GM19238 (cell line): ENCODE results near the gene KIN.
"Not testable (repeated sequence)": the region's sequence is repeated elsewhere in the genome, so short reads cannot be mapped to it uniquely, and the experiment has no call there.

Experiments used
- DNase-seq: peaks from one replicate; pipeline ENCODE4 v3.0.0; 2011; ENCODE audit warnings: low spot score; ENCODE audit not compliant: insufficient read length

KIN gene

GRCh38 chr10:7734821-7735220, 53.0 kb downstream of the KIN start:
- no peak for DNase-seq

- DNase-seq: no peak
Measured at GRCh38 chr10:7722927-7723529, 64.8 kb downstream of the KIN start.

- DNase-seq: no peak
Measured at GRCh38 chr10:7720478-7720877, 67.3 kb downstream of the KIN start.

GRCh38 chr10:7718685-7719084, 69.1 kb downstream of the KIN start:
- DNase-seq: no peak

- DNase-seq: no peak
Measured at GRCh38 chr10:7717767-7718166, 70.0 kb downstream of the KIN start.

GRCh38 chr10:7715515-7715914, 72.3 kb downstream of the KIN start:
- DNase-seq: no peak

- not testable (repeated sequence) for DNase-seq
Measured at GRCh38 chr10:7711075-7711474, 76.7 kb downstream of the KIN start.

- DNase-seq: no peak
Measured at GRCh38 chr10:7710446-7710845, 77.3 kb downstream of the KIN start.

GRCh38 chr10:7708832-7709231, 79.0 kb downstream of the KIN start:
- no peak for DNase-seq

GRCh38 chr10:7707858-7708622, 79.8 kb downstream of the KIN start:
- DNase-seq: no peak

GRCh38 chr10:7707102-7707501, 80.7 kb downstream of the KIN start:
- no peak for DNase-seq

- no peak for DNase-seq
Measured at GRCh38 chr10:7706534-7707073, 81.2 kb downstream of the KIN start.

- DNase-seq: no peak
Measured at GRCh38 chr10:7705341-7705740, 82.5 kb downstream of the KIN start.

- no peak for DNase-seq
Measured at GRCh38 chr10:7704071-7705016, 83.4 kb downstream of the KIN start.

- no peak for DNase-seq
Measured at GRCh38 chr10:7703140-7703539, 84.7 kb downstream of the KIN start, which contains the start of gene ITIH2. TSS of gene ITIH2 (plus strand) at chr10:7703316. CDS start at chr10:7703435, 119 bp downstream.

- DNase-seq: no peak
Measured at GRCh38 chr10:7702288-7702812, 85.4 kb downstream of the KIN start.

GRCh38 chr10:7701158-7701742, 86.5 kb downstream of the KIN start:
- DNase-seq: no peak
